Measurements from ENCODE around the gene CASS4. TPM values are rescaled to one million over a fixed set of nuclear protein-coding genes. Genes with fewer than 3 reads are reported as not detected.
A peak's percentile ranks its signal among the peaks of the same experiment; 100 is the strongest.

CASS4 gene
- total and polyA plus RNA-seq, 2 donors (not counting 1 experiment from before 2014, with no cell fraction given): 17.7 to 65.8 TPM

- Histone ChIP-seq H3K4me3 (replicated peaks in 1 of 4; ENCODE audit: control extremely low read depth in 1 of 4, insufficient read depth in 1 of 4, low read depth in 3 of 4, low read length in 4 of 4) (no peak overlapping the region), H3K36me3 (ENCODE audit: control insufficient read depth, insufficient read depth, low read length) (peaks cover 2% of the 10 kb centered on the region), H3K27ac (ENCODE audit: insufficient read depth, low read length) (peak overlapping the region; percentile 15), H3K79me2 (ENCODE audit: control insufficient read depth, insufficient read depth, low read length) (peaks cover 40% of the 10 kb centered on the region), H3K4me2 (ENCODE audit: extremely low read depth, insufficient read depth, low read length) (no peak overlapping the region), H3K9ac (ENCODE audit: insufficient read depth, low read length) (no peak overlapping the region), H2AFZ (ENCODE audit: low read length) (no peak overlapping the region), H4K20me1 (ENCODE audit: control insufficient read depth, extremely low read depth, insufficient read depth, low read length) (no peaks in the 10 kb centered on the region), H3K4me1 (ENCODE audit: control insufficient read depth, extremely low read depth, insufficient read depth, low read length) (peaks cover 44% of the 10 kb centered on the region), H3K27me3 (ENCODE audit: control insufficient read depth, insufficient read depth, low read length) (no peaks in the 10 kb centered on the region), H3K9me3 (ENCODE audit: control insufficient read depth, insufficient read depth, low read depth, low read length) (no peaks in the 10 kb centered on the region)
- no peak for DNase-seq (ENCODE audit: low read depth in 2 of 2)
- no peak for TF ChIP-seq EZH2 (IDR thresholded peaks at IDR 0.05; ENCODE audit: low read length, missing control alignments)
- TF ChIP-seq, protein P1, sequence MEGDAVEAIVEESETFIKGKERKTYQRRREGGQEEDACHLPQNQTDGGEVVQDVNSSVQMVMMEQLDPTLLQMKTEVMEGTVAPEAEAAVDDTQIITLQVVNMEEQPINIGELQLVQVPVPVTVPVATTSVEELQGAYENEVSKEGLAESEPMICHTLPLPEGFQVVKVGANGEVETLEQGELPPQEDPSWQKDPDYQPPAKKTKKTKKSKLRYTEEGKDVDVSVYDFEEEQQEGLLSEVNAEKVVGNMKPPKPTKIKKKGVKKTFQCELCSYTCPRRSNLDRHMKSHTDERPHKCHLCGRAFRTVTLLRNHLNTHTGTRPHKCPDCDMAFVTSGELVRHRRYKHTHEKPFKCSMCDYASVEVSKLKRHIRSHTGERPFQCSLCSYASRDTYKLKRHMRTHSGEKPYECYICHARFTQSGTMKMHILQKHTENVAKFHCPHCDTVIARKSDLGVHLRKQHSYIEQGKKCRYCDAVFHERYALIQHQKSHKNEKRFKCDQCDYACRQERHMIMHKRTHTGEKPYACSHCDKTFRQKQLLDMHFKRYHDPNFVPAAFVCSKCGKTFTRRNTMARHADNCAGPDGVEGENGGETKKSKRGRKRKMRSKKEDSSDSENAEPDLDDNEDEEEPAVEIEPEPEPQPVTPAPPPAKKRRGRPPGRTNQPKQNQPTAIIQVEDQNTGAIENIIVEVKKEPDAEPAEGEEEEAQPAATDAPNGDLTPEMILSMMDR (conservative IDR thresholded peaks at IDR 0.05 in 1 of 2, IDR thresholded peaks at IDR 0.05 in 1 of 2; ENCODE audit: low read depth in 1 of 2, low read length in 2 of 2): no peak
These were observed 12.9 kb downstream of the CASS4 start for GRCh38 chr20:56424931-56425330.

DNA sequence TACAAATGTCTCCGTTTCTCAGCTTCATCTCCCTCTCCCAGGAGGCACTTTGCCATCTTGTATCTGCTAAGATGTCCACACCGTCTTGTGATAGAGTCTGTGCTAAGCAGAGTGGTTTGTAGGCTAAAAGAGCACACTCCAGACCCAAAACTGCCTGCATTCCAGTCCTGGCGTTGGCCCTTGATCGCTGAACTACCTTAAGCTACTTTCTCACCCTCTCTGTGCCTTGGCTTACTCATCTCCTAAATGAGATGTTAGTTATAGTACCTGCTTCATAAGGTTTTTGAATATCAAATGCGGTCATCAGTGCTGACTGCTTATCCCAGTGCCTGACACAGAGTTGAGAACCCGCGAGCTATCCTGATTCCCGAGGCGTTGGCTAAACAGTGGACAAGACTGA, 14.0 kb downstream of the CASS4 start:
- Histone ChIP-seq H3K36me3 (ENCODE audit: control insufficient read depth, insufficient read depth, low read length) (peaks cover 2% of the 10 kb centered on the region), H2AFZ (ENCODE audit: low read length) (no peak overlapping the region), H3K4me1 (ENCODE audit: control insufficient read depth, extremely low read depth, insufficient read depth, low read length) (peaks cover 51% of the 10 kb centered on the region), H3K27me3 (ENCODE audit: control insufficient read depth, insufficient read depth, low read length) (no peaks in the 10 kb centered on the region), H3K4me2 (ENCODE audit: extremely low read depth, insufficient read depth, low read length) (no peak overlapping the region), H3K79me2 (ENCODE audit: control insufficient read depth, insufficient read depth, low read length) (peaks cover 31% of the 10 kb centered on the region), H3K9me3 (ENCODE audit: control insufficient read depth, insufficient read depth, low read depth, low read length) (no peaks in the 10 kb centered on the region), H3K9ac (ENCODE audit: insufficient read depth, low read length) (no peak overlapping the region), H3K4me3 (replicated peaks in 1 of 4; ENCODE audit: control extremely low read depth in 1 of 4, insufficient read depth in 1 of 4, low read depth in 3 of 4, low read length in 4 of 4) (no peak overlapping the region), H4K20me1 (ENCODE audit: control insufficient read depth, extremely low read depth, insufficient read depth, low read length) (no peaks in the 10 kb centered on the region), H3K27ac (ENCODE audit: insufficient read depth, low read length) (no peak overlapping the region)
- no peak for DNase-seq (ENCODE audit: low read depth in 2 of 2)
- no peak for TF ChIP-seq EZH2 (IDR thresholded peaks at IDR 0.05; ENCODE audit: low read length, missing control alignments)
- TF ChIP-seq, protein P1 (conservative IDR thresholded peaks at IDR 0.05 in 1 of 2, IDR thresholded peaks at IDR 0.05 in 1 of 2; ENCODE audit: low read depth in 1 of 2, low read length in 2 of 2): no peak

- no peaks in the 10 kb centered on the region for H4K20me1 ChIP-seq (ENCODE audit: control insufficient read depth, extremely low read depth, insufficient read depth, low read length)
- H3K27ac ChIP-seq (ENCODE audit: insufficient read depth, low read length): peak overlapping the region; percentile 98
- H3K9ac ChIP-seq (ENCODE audit: insufficient read depth, low read length): no peak overlapping the region
- peaks cover 4% of the 10 kb centered on the region for H3K36me3 ChIP-seq (ENCODE audit: control insufficient read depth, insufficient read depth, low read length)
- H3K79me2 ChIP-seq (ENCODE audit: control insufficient read depth, insufficient read depth, low read length): peaks cover 36% of the 10 kb centered on the region
- H3K4me2 ChIP-seq (ENCODE audit: extremely low read depth, insufficient read depth, low read length): no peak overlapping the region
- TF ChIP-seq, protein P1 (conservative IDR thresholded peaks at IDR 0.05 in 1 of 2, IDR thresholded peaks at IDR 0.05 in 1 of 2; ENCODE audit: low read depth in 1 of 2, low read length in 2 of 2): no peak
- TF ChIP-seq EZH2 (IDR thresholded peaks at IDR 0.05; ENCODE audit: low read length, missing control alignments): no peak
- no peak overlapping the region for H3K4me3 ChIP-seq (replicated peaks in 1 of 4; ENCODE audit: control extremely low read depth in 1 of 4, insufficient read depth in 1 of 4, low read depth in 3 of 4, low read length in 4 of 4)
- peaks cover 49% of the 10 kb centered on the region for H3K4me1 ChIP-seq (ENCODE audit: control insufficient read depth, extremely low read depth, insufficient read depth, low read length)
- H2AFZ ChIP-seq (ENCODE audit: low read length): no peak overlapping the region
- no peaks in the 10 kb centered on the region for H3K27me3 ChIP-seq (ENCODE audit: control insufficient read depth, insufficient read depth, low read length)
- no peaks in the 10 kb centered on the region for H3K9me3 ChIP-seq (ENCODE audit: control insufficient read depth, insufficient read depth, low read depth, low read length)
- DNase-seq (ENCODE audit: low read depth in 2 of 2): no peak
These were observed 14.9 kb downstream of the CASS4 start for GRCh38 chr20:56426926-56427325.

Data from fibroblast of lung (primary cell).